Stimulated activated CD8-positive, alpha-beta memory T cell treated with anti-CD3 and anti-CD28 coated beads, Interleukin-4, amount 100 ng/mL, for 48 hours (primary cell): ENCODE measurements around the gene HS6ST3.

ENCODE experiments used
- DNase-seq: peaks from one replicate; pipeline ENCODE4 v3.0.0-alpha.2; 2020

HS6ST3 gene

GRCh38 chr13:96858133-96858826 is 768.4 kb downstream of the HS6ST3 start:
- no peak for DNase-seq

- no peak for DNase-seq
Observed at GRCh38 chr13:96860882-96861281, 771.0 kb downstream of the HS6ST3 start.

- no peak for DNase-seq
Observed at GRCh38 chr13:96862093-96862492, 772.2 kb downstream of the HS6ST3 start.

GRCh38 chr13:96862999-96863398 is 773.1 kb downstream of the HS6ST3 start:
- no peak for DNase-seq

GRCh38 chr13:96871469-96871868 is 781.6 kb downstream of the HS6ST3 start:
- no peak for DNase-seq

GRCh38 chr13:96880419-96880818 is 790.5 kb downstream of the HS6ST3 start:
- DNase-seq: no peak
